ENCODE measurements around the gene YWHAE.
"Not testable (repeated sequence)": the region's sequence is repeated elsewhere in the genome, so short reads cannot be mapped to it uniquely, and the experiment has no call there.

Gene YWHAE

GRCh38 chr17:1322014-1322428, 78.0 kb downstream of the YWHAE start:
- Mint-ChIP-seq H3K27me3 (peaks cover 3% of the 10 kb centered on the region), H3K9me3 (no peaks in the 10 kb centered on the region), H3K36me3 (no peaks in the 10 kb centered on the region), H3K4me3 (no peak overlapping the region), H3K4me1 (no peaks in the 10 kb centered on the region), H3K27ac (no peak overlapping the region)
- DNase-seq (ENCODE audit: low spot score in 2 of 2) (no peak), ATAC-seq (ENCODE audit: low read depth) (no peak)

- H3K27ac Mint-ChIP-seq: no peak overlapping the region
- H3K9me3 Mint-ChIP-seq: no peaks in the 10 kb centered on the region
- H3K36me3 Mint-ChIP-seq: no peaks in the 10 kb centered on the region
- ATAC-seq (ENCODE audit: low read depth) (no peak), DNase-seq (ENCODE audit: low spot score in 2 of 2) (no peak)
- H3K4me1 Mint-ChIP-seq: no peaks in the 10 kb centered on the region
- H3K27me3 Mint-ChIP-seq: peaks cover 2% of the 10 kb centered on the region
- no peak overlapping the region for H3K4me3 Mint-ChIP-seq
Measured at GRCh38 chr17:1315891-1316403, 84.1 kb downstream of the YWHAE start.

GRCh38 chr17:1315409-1315808, 84.6 kb downstream of the YWHAE start:
- Mint-ChIP-seq H3K27me3 (peaks cover 2% of the 10 kb centered on the region), H3K36me3 (no peaks in the 10 kb centered on the region), H3K4me1 (no peaks in the 10 kb centered on the region), H3K9me3 (no peaks in the 10 kb centered on the region), H3K27ac (no peak overlapping the region), H3K4me3 (no peak overlapping the region)
- ATAC-seq (ENCODE audit: low read depth) (no peak), DNase-seq (ENCODE audit: low spot score in 2 of 2) (no peak)

GRCh38 chr17:1313270-1314005, 86.6 kb downstream of the YWHAE start:
- no peak for ATAC-seq (ENCODE audit: low read depth)
- Mint-ChIP-seq H3K27ac (no peak overlapping the region), H3K27me3 (peaks cover 2% of the 10 kb centered on the region), H3K9me3 (no peaks in the 10 kb centered on the region), H3K36me3 (no peaks in the 10 kb centered on the region), H3K4me3 (no peak overlapping the region), H3K4me1 (no peaks in the 10 kb centered on the region)
- DNase-seq (ENCODE audit: low spot score in 2 of 2): no peak

GRCh38 chr17:1312261-1312870, 87.7 kb downstream of the YWHAE start:
- H3K4me3 Mint-ChIP-seq: no peak overlapping the region
- no peaks in the 10 kb centered on the region for H3K4me1 Mint-ChIP-seq
- no peak overlapping the region for H3K27ac Mint-ChIP-seq
- no peaks in the 10 kb centered on the region for H3K36me3 Mint-ChIP-seq
- H3K27me3 Mint-ChIP-seq: peaks cover 2% of the 10 kb centered on the region
- H3K9me3 Mint-ChIP-seq: no peaks in the 10 kb centered on the region
- no peak for DNase-seq (ENCODE audit: low spot score in 2 of 2)
- no peak for ATAC-seq (ENCODE audit: low read depth)

DNA sequence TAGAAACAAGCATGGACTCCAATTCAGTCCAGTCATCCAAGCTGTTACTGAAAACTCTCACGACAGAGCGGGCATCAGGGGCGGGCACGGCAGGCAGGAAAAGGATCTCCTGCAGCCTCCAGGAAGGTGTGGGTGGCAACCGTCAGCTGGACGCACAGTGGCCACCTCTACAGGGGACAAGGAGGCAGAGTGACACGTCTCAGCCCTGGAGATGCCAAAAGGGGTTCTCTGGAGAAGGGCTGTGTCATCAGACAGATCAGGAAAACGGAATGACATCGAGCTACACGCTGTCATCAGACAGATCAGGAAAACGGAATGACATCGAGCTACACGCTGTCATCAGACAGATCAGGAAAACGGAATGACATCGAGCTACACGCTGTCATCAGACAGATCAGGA, 92.2 kb downstream of the YWHAE start:
- ATAC-seq (ENCODE audit: low read depth); H3K9me3 Mint-ChIP-seq; DNase-seq (ENCODE audit: low spot score in 2 of 2); H3K27ac Mint-ChIP-seq; H3K4me1 Mint-ChIP-seq; H3K27me3 Mint-ChIP-seq; H3K36me3 Mint-ChIP-seq; H3K4me3 Mint-ChIP-seq: not testable (repeated sequence)

- Mint-ChIP-seq H3K4me3 (no peak overlapping the region), H3K27ac (no peak overlapping the region), H3K36me3 (no peaks in the 10 kb centered on the region), H3K27me3 (peaks cover 13% of the 10 kb centered on the region), H3K9me3 (no peaks in the 10 kb centered on the region), H3K4me1 (peaks cover 2% of the 10 kb centered on the region)
- no peak for ATAC-seq (ENCODE audit: low read depth)
- no peak for DNase-seq (ENCODE audit: low spot score in 2 of 2)
Measured at GRCh38 chr17:1304962-1305563, 95.0 kb downstream of the YWHAE start.

DNA sequence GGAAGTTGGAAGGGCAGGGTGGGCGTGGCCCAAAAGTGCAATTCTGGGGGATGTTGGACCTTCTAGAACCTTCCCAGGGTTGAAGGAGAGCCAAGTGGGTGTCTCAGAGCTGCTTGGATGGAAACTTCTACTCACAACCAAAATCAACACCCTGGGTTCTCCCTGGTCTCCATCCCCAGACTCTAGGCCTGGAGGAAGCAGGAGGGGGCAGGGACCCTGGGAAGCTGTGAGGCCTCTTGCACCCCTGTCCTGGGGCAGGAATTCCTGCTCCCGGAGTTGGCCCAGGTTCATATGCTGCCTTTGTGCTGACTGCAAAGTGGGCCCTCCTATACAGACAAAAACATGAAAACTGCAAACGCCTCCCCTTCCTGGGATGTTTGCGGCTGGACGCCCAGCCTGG, 95.5 kb downstream of the YWHAE start:
- no peaks in the 10 kb centered on the region for H3K36me3 Mint-ChIP-seq
- no peaks in the 10 kb centered on the region for H3K9me3 Mint-ChIP-seq
- ATAC-seq (ENCODE audit: low read depth) (no peak), DNase-seq (ENCODE audit: low spot score in 2 of 2) (no peak)
- peaks cover 2% of the 10 kb centered on the region for H3K4me1 Mint-ChIP-seq
- peaks cover 15% of the 10 kb centered on the region for H3K27me3 Mint-ChIP-seq
- no peak overlapping the region for H3K4me3 Mint-ChIP-seq
- H3K27ac Mint-ChIP-seq: no peak overlapping the region

DNA sequence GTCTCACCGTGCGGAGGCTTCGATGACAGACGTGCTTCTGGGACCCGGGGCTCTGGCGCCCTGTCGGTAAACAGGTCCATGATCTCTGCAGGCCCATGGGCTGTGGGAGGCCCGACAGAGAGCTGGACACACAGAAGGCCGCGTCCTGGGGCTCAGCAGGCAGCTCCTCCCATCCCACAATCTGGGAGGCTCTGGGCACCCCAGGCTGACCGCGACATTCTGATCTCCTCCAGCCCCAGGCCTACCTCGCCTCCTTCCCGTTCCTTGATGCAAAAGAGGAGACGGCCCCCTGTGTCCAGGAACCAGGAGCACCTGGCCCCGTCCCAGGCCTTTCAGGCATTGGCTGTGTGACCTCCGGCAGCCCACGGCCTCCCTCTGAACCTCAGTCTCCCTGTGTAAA, 97.3 kb downstream of the YWHAE start:
- H3K4me1 Mint-ChIP-seq: peaks cover 2% of the 10 kb centered on the region
- H3K36me3 Mint-ChIP-seq: no peaks in the 10 kb centered on the region
- no peaks in the 10 kb centered on the region for H3K9me3 Mint-ChIP-seq
- ATAC-seq (ENCODE audit: low read depth) (no peak), DNase-seq (ENCODE audit: low spot score in 2 of 2) (no peak)
- no peak overlapping the region for H3K4me3 Mint-ChIP-seq
- H3K27me3 Mint-ChIP-seq: peaks cover 15% of the 10 kb centered on the region
- H3K27ac Mint-ChIP-seq: no peak overlapping the region

GRCh38 chr17:1301546-1301945, 98.5 kb downstream of the YWHAE start:
- ATAC-seq (ENCODE audit: low read depth): no peak
- no peak overlapping the region for H3K27ac Mint-ChIP-seq
- H3K9me3 Mint-ChIP-seq: no peaks in the 10 kb centered on the region
- H3K4me3 Mint-ChIP-seq: no peak overlapping the region
- peaks cover 15% of the 10 kb centered on the region for H3K27me3 Mint-ChIP-seq
- DNase-seq (ENCODE audit: low spot score in 2 of 2): no peak
- peaks cover 2% of the 10 kb centered on the region for H3K4me1 Mint-ChIP-seq
- no peaks in the 10 kb centered on the region for H3K36me3 Mint-ChIP-seq

DNA sequence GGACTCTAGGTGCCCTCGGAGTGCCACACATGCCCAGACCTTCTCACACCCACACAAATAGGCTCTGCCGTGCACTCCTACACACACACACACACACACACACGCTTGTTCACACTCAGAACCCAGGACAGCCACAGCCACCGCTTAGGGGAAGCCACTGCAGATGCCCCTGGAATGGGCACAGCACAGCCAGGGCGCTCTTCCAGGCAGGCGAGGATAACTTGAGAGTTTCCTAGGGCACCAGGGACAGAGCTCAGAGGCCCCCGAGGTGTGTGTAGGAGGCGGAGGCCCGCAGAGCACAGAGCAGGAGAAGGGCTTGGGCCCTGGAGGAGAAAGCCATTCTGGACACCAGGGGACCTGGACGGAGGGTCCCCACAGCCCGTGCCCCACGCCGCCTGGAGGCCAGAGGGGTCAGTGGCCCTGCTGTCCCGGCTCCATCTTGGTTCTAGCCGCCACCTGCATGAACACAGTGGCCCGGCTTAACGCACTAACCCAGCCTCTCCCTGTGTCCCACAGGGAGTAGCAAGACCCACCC, 99.6 kb downstream of the YWHAE start:
- H3K4me3 Mint-ChIP-seq: no peak overlapping the region
- no peaks in the 10 kb centered on the region for H3K9me3 Mint-ChIP-seq
- peaks cover 15% of the 10 kb centered on the region for H3K27me3 Mint-ChIP-seq
- no peak overlapping the region for H3K27ac Mint-ChIP-seq
- peaks cover 2% of the 10 kb centered on the region for H3K4me1 Mint-ChIP-seq
- H3K36me3 Mint-ChIP-seq: no peaks in the 10 kb centered on the region
- DNase-seq (ENCODE audit: low spot score in 2 of 2): no peak
- ATAC-seq (ENCODE audit: low read depth): no peak

- Mint-ChIP-seq H3K27me3 (peaks cover 15% of the 10 kb centered on the region), H3K36me3 (no peaks in the 10 kb centered on the region), H3K4me1 (peaks cover 2% of the 10 kb centered on the region), H3K4me3 (no peak overlapping the region), H3K9me3 (no peaks in the 10 kb centered on the region), H3K27ac (no peak overlapping the region)
- no peak for DNase-seq (ENCODE audit: low spot score in 2 of 2)
- no peak for ATAC-seq (ENCODE audit: low read depth)
Measured at GRCh38 chr17:1299552-1300370, 100.3 kb downstream of the YWHAE start.

DNA sequence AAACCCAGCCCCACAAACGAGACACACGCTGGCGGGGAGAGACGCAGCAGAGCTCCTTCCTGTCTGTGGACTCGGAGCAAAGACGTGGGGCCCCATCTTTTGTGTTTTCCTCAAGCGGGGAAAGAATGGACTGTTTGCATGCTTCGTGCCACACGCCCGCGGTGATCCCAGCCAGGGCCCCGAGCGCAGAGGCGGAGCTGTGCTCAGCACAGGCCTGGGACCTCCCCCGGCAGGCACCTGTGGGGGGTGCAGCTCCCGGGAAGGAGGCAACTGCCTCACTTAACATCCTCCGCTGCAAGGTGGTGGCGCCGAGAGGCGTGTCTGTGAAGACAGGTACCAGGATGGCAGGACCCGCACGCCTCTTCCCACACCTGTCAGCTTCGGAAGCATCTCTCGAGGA, 101.4 kb downstream of the YWHAE start:
- no peak for DNase-seq (ENCODE audit: low spot score in 2 of 2)
- no peaks in the 10 kb centered on the region for H3K36me3 Mint-ChIP-seq
- ATAC-seq (ENCODE audit: low read depth): peak; percentile 56
- H3K4me3 Mint-ChIP-seq: no peak overlapping the region
- H3K9me3 Mint-ChIP-seq: no peaks in the 10 kb centered on the region
- H3K27ac Mint-ChIP-seq: no peak overlapping the region
- peaks cover 8% of the 10 kb centered on the region for H3K4me1 Mint-ChIP-seq
- peaks cover 12% of the 10 kb centered on the region for H3K27me3 Mint-ChIP-seq

Measured in memory B cell (primary cell).